Smooth muscle cell (in vitro differentiated cells): Measurements from ENCODE around the gene WWC2. TPM values are rescaled to one million over a fixed set of nuclear protein-coding genes. Genes with fewer than 3 reads are reported as not detected.

Experiments
- DNase-seq: peaks from one replicate; lab custom pipeline; 2025; ENCODE audit not compliant: unreplicated experiment; lab: John Stamatoyannopoulos, UW
- H2AFZ ChIP-seq: fragments of 200-600 bp; sonication (generic); 2 replicates; pipeline ENCODE4 v1.6.0; 2016; ENCODE audit warnings: antibody characterized with exemption, low read depth, mild to moderate bottlenecking
- H3F3A ChIP-seq: fragments of 200-600 bp; sonication (generic); 2 replicates; pipeline ENCODE4 v1.6.0; 2017; ENCODE audit warnings: antibody characterized with exemption, low read depth
- H3K27ac ChIP-seq: fragments of 200-600 bp; sonication (generic); 2 replicates; pipeline ENCODE4 v1.5.1; 2016; ENCODE audit warnings: low read depth, mild to moderate bottlenecking
- H3K27me3 ChIP-seq: fragments of 200-600 bp; sonication (generic); 2 replicates; pipeline ENCODE4 v1.6.1; 2016; ENCODE audit warnings: low read depth, mild to moderate bottlenecking
- H3K36me3 ChIP-seq: fragments of 200-600 bp; sonication (generic); 2 replicates; pipeline ENCODE4 v1.5.1; 2016; ENCODE audit warnings: low read depth
- H3K4me1 ChIP-seq: fragments of 200-600 bp; sonication (generic); 2 replicates; pipeline ENCODE4 v1.5.1; 2016; ENCODE audit warnings: low read depth
- H3K4me2 ChIP-seq: fragments of 200-600 bp; sonication (generic); 2 replicates; pipeline ENCODE4 v1.6.0; 2016; ENCODE audit warnings: mild to moderate bottlenecking
- H3K4me3 ChIP-seq: fragments of 200-600 bp; sonication (generic); 2 replicates; pipeline ENCODE4 v1.5.1; 2016; ENCODE audit warnings: mild to moderate bottlenecking
- H3K79me2 ChIP-seq: fragments of 200-600 bp; sonication (generic); 2 replicates; pipeline ENCODE4 v1.6.0; 2016; ENCODE audit warnings: low read depth, mild to moderate bottlenecking
- H3K9ac ChIP-seq: fragments of 200-600 bp; sonication (generic); 2 replicates; pipeline ENCODE4 v1.6.0; 2016; ENCODE audit warnings: low read depth
- H3K9me3 ChIP-seq: fragments of 200-600 bp; sonication (generic); replicated peaks from 2 replicates; pipeline ENCODE4 v1.5.1; 2016; ENCODE audit warnings: low read depth
- H4K20me1 ChIP-seq: fragments of 200-600 bp; sonication (generic); 2 replicates; pipeline ENCODE4 v1.6.0; 2016; ENCODE audit warnings: low read depth
- CTCF ChIP-seq: fragments of 200-600 bp; sonication (generic); IDR thresholded peaks from 2 replicates; pipeline ENCODE4 v1.5.1; 2017; ENCODE audit warnings: borderline replicate concordance, mild to moderate bottlenecking, antibody characterized with exemption; ENCODE audit not compliant: insufficient read depth, poor library complexity, severe bottlenecking
- WGBS: methylation state at CpG from one replicate; pipeline ENCODE4 v1.1.7; 2016; ENCODE audit warnings: low lambda C conversion rate; 5-methylcytosine and 5-hydroxymethylcytosine counted together
- polyA plus RNA-seq: library from polyadenylated mRNA; unstranded; fragments of >200 nt; fragmentation: Nextera tagmentation; extraction: Ambion mirVana; gene quantifications from 2 replicates; pipeline ENCODE4 v1.2.1, GENCODE V29; 2016
- total RNA-seq: library from RNA; depleted of rRNA; stranded (reverse); fragments of >200 nt; gene quantifications from 2 replicates; pipeline ENCODE4 v1.2.3, GENCODE V29; 2014

WWC2 gene
- total and polyA plus RNA-seq, 2 experiments from 2014 or later = 11.2 to 13.5 TPM

- no peaks in the 10 kb centered on the region for H3F3A ChIP-seq
- H3K4me1 ChIP-seq = peaks cover 21% of the 10 kb centered on the region
- TF ChIP-seq CTCF = no peak
- no peak overlapping the region for H3K27ac ChIP-seq
- no peak for DNase-seq
- H3K27me3 ChIP-seq = no peaks in the 10 kb centered on the region
- no peak overlapping the region for H3K4me2 ChIP-seq
- no peak overlapping the region for H3K9ac ChIP-seq
- no peaks in the 10 kb centered on the region for H3K9me3 ChIP-seq
- no peaks in the 10 kb centered on the region for H3K36me3 ChIP-seq
- H3K79me2 ChIP-seq = peaks cover 57% of the 10 kb centered on the region
- H4K20me1 ChIP-seq = peaks cover 84% of the 10 kb centered on the region
- H3K4me3 ChIP-seq = no peak overlapping the region
- H2AFZ ChIP-seq = no peak overlapping the region
Measured at GRCh38 chr4:183170894-183171293, 71.8 kb downstream of the WWC2 start.

- H3K36me3 ChIP-seq = no peaks in the 10 kb centered on the region
- H3K9me3 ChIP-seq = no peaks in the 10 kb centered on the region
- no peak overlapping the region for H3K4me3 ChIP-seq
- TF ChIP-seq CTCF = no peak
- H3K27ac ChIP-seq = no peak overlapping the region
- peaks cover 21% of the 10 kb centered on the region for H3K4me1 ChIP-seq
- H3F3A ChIP-seq = no peaks in the 10 kb centered on the region
- WGBS = 50% methylated on average over 4 of the region's 4 CpGs
- no peak overlapping the region for H2AFZ ChIP-seq
- no peaks in the 10 kb centered on the region for H3K27me3 ChIP-seq
- no peak overlapping the region for H3K9ac ChIP-seq
- H3K4me2 ChIP-seq = no peak overlapping the region
- DNase-seq = no peak
- peaks cover 79% of the 10 kb centered on the region for H4K20me1 ChIP-seq
- H3K79me2 ChIP-seq = peaks cover 60% of the 10 kb centered on the region
Measured at GRCh38 chr4:183171484-183172267, 72.6 kb downstream of the WWC2 start.

- H3F3A ChIP-seq = no peaks in the 10 kb centered on the region
- no peak for DNase-seq
- peaks cover 71% of the 10 kb centered on the region for H3K79me2 ChIP-seq
- peaks cover 80% of the 10 kb centered on the region for H4K20me1 ChIP-seq
- WGBS = 100% methylated on average over 1 of the region's 1 CpG
- TF ChIP-seq CTCF = no peak
- H2AFZ ChIP-seq = no peak overlapping the region
- H3K4me2 ChIP-seq = no peak overlapping the region
- no peak overlapping the region for H3K4me3 ChIP-seq
- H3K36me3 ChIP-seq = no peaks in the 10 kb centered on the region
- no peaks in the 10 kb centered on the region for H3K27me3 ChIP-seq
- peaks cover 21% of the 10 kb centered on the region for H3K4me1 ChIP-seq
- H3K27ac ChIP-seq = no peak overlapping the region
- H3K9me3 ChIP-seq = no peaks in the 10 kb centered on the region
- no peak overlapping the region for H3K9ac ChIP-seq
Measured at GRCh38 chr4:183172881-183173280, 73.8 kb downstream of the WWC2 start.
